ENCODE results near the gene KLHL15. TPM values are rescaled to one million over a fixed set of nuclear protein-coding genes. Genes with fewer than 3 reads are reported as not detected.

KLHL15 gene
- total and polyA plus RNA-seq, 2 experiments from 2014 or later, result 2.4 to 15.0 TPM

DNA sequence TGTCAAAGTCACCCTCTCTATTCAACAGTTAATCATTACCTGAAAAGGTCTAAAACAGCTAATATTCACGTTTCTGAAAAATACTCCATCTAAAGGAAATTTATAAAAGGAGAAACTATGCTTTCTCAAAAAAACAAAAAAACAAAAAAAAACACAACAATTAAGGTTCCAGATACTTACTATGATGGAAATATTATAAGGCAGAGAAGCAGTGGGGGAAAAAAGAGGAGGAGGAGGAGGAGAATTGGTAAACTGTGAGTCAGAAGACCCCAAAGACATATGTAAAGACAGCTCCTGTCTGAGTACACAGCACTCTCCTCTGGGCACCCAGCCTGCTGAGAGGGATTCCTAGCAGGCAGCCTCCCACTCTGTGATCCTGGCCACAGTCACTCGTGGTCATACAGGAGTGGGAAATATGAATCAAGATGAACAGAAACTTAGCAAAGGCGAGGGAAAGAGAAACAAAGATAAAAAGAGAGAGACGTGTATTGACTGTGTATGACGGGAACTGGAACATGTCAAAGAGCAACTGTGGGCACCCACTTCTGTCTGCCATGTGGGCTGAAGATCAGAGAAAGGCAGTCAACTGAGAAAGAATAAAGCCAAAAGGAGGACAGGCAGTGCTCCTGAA is 12.5 kb downstream of the KLHL15 start:
- no peak for ATAC-seq
- no peak overlapping the region for H3K4me3 Mint-ChIP-seq

More for the DNA sequence above, 12.5 kb downstream of the KLHL15 start:
- H3K4me1 ChIP-seq (ENCODE audit: insufficient read depth), result no peaks in the 10 kb centered on the region
- Mint-ChIP-seq H3K4me1 (no peaks in the 10 kb centered on the region), H3K9me3 (no peaks in the 10 kb centered on the region), H3K27me3 (ENCODE audit: insufficient read depth, low read depth, poor library complexity) (peaks cover 2% of the 10 kb centered on the region), H3K36me3 (ENCODE audit: low read depth) (peaks cover 12% of the 10 kb centered on the region), H3K27ac (no peak overlapping the region)
- H3K9me2 ChIP-seq (ENCODE audit: insufficient read depth), result no peaks in the 10 kb centered on the region
- H3K36me3 ChIP-seq (ENCODE audit: insufficient read depth), result no peaks in the 10 kb centered on the region
- H3K27me3 ChIP-seq (ENCODE audit: insufficient read depth), result no peaks in the 10 kb centered on the region
- no peak overlapping the region for H3K27ac ChIP-seq (ENCODE audit: low read depth)
- no peaks in the 10 kb centered on the region for H3F3A ChIP-seq (replicated peaks; ENCODE audit: low read depth)
- TF ChIP-seq, protein P1, sequence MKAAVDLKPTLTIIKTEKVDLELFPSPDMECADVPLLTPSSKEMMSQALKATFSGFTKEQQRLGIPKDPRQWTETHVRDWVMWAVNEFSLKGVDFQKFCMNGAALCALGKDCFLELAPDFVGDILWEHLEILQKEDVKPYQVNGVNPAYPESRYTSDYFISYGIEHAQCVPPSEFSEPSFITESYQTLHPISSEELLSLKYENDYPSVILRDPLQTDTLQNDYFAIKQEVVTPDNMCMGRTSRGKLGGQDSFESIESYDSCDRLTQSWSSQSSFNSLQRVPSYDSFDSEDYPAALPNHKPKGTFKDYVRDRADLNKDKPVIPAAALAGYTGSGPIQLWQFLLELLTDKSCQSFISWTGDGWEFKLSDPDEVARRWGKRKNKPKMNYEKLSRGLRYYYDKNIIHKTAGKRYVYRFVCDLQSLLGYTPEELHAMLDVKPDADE (IDR thresholded peaks at IDR 0.05), result no peak
- no peak for TF ChIP-seq NANOG (IDR thresholded peaks at IDR 0.05; ENCODE audit: borderline replicate concordance)
- TF ChIP-seq, protein P2, sequence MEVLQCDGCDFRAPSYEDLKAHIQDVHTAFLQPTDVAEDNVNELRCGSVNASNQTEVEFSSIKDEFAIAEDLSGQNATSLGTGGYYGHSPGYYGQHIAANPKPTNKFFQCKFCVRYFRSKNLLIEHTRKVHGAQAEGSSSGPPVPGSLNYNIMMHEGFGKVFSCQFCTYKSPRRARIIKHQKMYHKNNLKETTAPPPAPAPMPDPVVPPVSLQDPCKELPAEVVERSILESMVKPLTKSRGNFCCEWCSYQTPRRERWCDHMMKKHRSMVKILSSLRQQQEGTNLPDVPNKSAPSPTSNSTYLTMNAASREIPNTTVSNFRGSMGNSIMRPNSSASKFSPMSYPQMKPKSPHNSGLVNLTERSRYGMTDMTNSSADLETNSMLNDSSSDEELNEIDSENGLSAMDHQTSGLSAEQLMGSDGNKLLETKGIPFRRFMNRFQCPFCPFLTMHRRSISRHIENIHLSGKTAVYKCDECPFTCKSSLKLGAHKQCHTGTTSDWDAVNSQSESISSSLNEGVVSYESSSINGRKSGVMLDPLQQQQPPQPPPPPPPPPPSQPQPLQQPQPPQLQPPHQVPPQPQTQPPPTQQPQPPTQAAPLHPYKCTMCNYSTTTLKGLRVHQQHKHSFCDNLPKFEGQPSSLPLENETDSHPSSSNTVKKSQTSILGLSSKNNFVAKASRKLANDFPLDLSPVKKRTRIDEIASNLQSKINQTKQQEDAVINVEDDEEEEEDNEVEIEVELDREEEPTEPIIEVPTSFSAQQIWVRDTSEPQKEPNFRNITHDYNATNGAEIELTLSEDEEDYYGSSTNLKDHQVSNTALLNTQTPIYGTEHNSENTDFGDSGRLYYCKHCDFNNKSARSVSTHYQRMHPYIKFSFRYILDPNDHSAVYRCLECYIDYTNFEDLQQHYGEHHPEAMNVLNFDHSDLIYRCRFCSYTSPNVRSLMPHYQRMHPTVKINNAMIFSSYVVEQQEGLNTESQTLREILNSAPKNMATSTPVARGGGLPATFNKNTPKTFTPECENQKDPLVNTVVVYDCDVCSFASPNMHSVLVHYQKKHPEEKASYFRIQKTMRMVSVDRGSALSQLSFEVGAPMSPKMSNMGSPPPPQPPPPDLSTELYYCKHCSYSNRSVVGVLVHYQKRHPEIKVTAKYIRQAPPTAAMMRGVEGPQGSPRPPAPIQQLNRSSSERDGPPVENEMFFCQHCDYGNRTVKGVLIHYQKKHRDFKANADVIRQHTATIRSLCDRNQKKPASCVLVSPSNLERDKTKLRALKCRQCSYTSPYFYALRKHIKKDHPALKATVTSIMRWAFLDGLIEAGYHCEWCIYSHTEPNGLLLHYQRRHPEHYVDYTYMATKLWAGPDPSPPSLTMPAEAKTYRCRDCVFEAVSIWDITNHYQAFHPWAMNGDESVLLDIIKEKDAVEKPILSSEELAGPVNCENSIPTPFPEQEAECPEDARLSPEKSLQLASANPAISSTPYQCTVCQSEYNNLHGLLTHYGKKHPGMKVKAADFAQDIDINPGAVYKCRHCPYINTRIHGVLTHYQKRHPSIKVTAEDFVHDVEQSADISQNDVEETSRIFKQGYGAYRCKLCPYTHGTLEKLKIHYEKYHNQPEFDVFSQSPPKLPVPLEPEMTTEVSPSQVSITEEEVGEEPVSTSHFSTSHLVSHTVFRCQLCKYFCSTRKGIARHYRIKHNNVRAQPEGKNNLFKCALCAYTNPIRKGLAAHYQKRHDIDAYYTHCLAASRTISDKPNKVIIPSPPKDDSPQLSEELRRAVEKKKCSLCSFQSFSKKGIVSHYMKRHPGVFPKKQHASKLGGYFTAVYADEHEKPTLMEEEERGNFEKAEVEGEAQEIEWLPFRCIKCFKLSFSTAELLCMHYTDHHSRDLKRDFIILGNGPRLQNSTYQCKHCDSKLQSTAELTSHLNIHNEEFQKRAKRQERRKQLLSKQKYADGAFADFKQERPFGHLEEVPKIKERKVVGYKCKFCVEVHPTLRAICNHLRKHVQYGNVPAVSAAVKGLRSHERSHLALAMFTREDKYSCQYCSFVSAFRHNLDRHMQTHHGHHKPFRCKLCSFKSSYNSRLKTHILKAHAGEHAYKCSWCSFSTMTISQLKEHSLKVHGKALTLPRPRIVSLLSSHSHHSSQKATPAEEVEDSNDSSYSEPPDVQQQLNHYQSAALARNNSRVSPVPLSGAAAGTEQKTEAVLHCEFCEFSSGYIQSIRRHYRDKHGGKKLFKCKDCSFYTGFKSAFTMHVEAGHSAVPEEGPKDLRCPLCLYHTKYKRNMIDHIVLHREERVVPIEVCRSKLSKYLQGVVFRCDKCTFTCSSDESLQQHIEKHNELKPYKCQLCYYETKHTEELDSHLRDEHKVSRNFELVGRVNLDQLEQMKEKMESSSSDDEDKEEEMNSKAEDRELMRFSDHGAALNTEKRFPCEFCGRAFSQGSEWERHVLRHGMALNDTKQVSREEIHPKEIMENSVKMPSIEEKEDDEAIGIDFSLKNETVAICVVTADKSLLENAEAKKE (CRISPR knock-in tag; IDR thresholded peaks at IDR 0.05), result no peak
- TF ChIP-seq EZH2 (IDR thresholded peaks at IDR 0.05; ENCODE audit: low read depth, unreplicated experiment), result no peak
- no peak for TF ChIP-seq JUNB (IDR thresholded peaks at IDR 0.05; ENCODE audit: unreplicated experiment)
- TF ChIP-seq ZNF331 (CRISPR knock-in tag; IDR thresholded peaks at IDR 0.05; ENCODE audit: low read depth), result no peak
- TF ChIP-seq CREB1 (CRISPR knock-in tag; IDR thresholded peaks at IDR 0.05; ENCODE audit: low read depth), result no peak
- no peak for TF ChIP-seq ZNF114 (CRISPR knock-in tag; IDR thresholded peaks at IDR 0.05)
- TF ChIP-seq, protein P3, sequence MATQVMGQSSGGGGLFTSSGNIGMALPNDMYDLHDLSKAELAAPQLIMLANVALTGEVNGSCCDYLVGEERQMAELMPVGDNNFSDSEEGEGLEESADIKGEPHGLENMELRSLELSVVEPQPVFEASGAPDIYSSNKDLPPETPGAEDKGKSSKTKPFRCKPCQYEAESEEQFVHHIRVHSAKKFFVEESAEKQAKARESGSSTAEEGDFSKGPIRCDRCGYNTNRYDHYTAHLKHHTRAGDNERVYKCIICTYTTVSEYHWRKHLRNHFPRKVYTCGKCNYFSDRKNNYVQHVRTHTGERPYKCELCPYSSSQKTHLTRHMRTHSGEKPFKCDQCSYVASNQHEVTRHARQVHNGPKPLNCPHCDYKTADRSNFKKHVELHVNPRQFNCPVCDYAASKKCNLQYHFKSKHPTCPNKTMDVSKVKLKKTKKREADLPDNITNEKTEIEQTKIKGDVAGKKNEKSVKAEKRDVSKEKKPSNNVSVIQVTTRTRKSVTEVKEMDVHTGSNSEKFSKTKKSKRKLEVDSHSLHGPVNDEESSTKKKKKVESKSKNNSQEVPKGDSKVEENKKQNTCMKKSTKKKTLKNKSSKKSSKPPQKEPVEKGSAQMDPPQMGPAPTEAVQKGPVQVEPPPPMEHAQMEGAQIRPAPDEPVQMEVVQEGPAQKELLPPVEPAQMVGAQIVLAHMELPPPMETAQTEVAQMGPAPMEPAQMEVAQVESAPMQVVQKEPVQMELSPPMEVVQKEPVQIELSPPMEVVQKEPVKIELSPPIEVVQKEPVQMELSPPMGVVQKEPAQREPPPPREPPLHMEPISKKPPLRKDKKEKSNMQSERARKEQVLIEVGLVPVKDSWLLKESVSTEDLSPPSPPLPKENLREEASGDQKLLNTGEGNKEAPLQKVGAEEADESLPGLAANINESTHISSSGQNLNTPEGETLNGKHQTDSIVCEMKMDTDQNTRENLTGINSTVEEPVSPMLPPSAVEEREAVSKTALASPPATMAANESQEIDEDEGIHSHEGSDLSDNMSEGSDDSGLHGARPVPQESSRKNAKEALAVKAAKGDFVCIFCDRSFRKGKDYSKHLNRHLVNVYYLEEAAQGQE (IDR thresholded peaks at IDR 0.05; ENCODE audit: unreplicated experiment), result no peak
- TF ChIP-seq, protein P4, sequence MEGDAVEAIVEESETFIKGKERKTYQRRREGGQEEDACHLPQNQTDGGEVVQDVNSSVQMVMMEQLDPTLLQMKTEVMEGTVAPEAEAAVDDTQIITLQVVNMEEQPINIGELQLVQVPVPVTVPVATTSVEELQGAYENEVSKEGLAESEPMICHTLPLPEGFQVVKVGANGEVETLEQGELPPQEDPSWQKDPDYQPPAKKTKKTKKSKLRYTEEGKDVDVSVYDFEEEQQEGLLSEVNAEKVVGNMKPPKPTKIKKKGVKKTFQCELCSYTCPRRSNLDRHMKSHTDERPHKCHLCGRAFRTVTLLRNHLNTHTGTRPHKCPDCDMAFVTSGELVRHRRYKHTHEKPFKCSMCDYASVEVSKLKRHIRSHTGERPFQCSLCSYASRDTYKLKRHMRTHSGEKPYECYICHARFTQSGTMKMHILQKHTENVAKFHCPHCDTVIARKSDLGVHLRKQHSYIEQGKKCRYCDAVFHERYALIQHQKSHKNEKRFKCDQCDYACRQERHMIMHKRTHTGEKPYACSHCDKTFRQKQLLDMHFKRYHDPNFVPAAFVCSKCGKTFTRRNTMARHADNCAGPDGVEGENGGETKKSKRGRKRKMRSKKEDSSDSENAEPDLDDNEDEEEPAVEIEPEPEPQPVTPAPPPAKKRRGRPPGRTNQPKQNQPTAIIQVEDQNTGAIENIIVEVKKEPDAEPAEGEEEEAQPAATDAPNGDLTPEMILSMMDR (conservative IDR thresholded peaks at IDR 0.05; ENCODE audit: low read depth in 2 of 2), result no peak
- no peak for TF ChIP-seq STAT1 (IDR thresholded peaks at IDR 0.05; ENCODE audit: unreplicated experiment)
- no peak for TF ChIP-seq EZH2phosphoT487 (IDR thresholded peaks at IDR 0.05; ENCODE audit: unreplicated experiment)
- no peak for TF ChIP-seq POLR2AphosphoS5 (IDR thresholded peaks at IDR 0.05; ENCODE audit: low read depth)
- H2AFZ ChIP-seq, result no peak overlapping the region
- H3K4me2 ChIP-seq, result no peak overlapping the region
- no peak for DNase-seq (ENCODE audit: low spot score)
- H4K20me1 ChIP-seq (replicated peaks; ENCODE audit: insufficient read depth), result no peaks in the 10 kb centered on the region
- no peak overlapping the region for H3K4me3 ChIP-seq
- H3K79me2 ChIP-seq (replicated peaks; ENCODE audit: insufficient read depth), result peaks cover 48% of the 10 kb centered on the region

Measured in GM23338 (cell line).